ENCODE data around the gene DPP7.

DPP7 gene

DNA sequence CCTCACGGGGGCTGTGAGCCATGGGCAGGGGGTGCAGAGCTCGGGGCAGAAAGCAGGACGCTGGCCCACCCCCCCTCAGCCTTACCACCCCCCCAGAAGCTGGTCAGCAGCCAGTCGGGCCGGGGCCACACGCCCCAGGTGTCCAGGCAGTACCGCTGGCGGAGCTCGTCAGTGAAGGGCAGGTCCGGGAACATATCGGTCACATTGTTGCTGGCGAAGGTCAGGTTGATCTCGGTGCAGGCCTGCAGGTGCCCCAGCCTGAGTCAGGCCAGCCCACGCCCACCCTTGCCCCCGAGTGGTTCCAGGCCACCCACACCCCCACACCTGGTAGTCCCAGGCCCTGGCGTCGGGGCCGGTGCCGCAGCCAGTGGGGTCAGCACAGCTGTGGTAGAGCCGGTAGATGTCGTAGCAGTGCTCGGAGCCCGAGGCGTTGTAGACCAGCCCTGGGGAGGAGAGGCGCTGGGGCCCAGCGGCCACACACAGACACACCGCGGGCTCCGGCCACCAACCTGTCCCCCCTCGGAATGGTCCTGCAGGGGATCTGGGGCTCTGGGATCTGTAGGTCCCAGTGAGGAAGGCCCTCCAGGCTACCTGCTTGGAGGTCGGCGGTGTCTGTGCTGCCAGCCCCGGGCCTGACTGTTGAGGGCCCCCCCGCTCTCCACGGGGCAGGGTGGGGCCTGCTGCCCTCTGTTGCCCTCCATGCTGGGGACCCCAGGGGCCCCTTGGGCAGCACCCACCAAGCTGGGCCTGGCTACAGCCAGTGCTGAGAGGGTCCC, 2.6 kb downstream of the DPP7 start:
- DNase-seq (ENCODE audit: low read depth), result no peak

DNA sequence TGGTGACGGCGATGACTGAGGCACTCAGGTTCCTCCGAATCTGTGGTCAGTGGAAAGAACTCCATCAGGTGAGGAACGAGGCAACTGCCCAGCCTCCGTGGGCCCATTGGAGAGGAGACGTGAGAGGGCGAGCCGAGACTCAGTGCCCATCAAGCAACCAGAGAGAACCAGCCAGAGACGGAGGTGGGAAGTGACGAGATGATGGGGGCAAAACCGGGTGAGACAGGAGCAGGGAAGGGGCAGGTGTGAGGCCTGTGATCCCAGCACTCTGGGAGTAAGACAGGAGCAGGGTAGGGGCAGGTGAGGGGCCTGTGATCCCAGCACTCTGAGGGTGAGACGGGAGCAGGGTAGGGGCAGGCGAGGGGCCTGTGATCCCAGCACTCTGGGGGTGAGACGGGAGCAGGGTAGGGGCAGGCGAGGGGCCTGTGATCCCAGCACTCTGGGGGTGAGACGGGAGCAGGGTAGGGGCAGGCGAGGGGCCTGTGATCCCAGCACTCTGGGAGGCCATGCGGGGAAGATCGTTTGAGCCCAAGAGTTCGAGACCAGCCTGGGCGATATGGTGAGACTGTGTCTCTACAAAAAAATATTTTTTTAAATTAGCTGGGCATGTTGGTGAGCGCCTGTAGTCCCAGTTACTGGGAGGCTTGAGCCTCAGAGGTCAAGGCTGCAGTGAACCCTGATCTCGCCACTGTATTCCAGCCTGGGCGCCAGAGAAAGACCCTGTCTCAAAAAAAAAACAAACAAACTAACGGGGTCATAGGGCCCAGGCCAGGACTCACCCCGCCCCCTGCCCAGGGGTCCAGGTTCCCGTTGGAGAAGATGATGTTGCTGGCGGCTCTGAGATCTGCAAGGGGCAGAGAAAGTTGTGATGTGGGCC, 3.4 kb downstream of the DPP7 start:
- no peak for DNase-seq (ENCODE audit: low read depth)

DNA sequence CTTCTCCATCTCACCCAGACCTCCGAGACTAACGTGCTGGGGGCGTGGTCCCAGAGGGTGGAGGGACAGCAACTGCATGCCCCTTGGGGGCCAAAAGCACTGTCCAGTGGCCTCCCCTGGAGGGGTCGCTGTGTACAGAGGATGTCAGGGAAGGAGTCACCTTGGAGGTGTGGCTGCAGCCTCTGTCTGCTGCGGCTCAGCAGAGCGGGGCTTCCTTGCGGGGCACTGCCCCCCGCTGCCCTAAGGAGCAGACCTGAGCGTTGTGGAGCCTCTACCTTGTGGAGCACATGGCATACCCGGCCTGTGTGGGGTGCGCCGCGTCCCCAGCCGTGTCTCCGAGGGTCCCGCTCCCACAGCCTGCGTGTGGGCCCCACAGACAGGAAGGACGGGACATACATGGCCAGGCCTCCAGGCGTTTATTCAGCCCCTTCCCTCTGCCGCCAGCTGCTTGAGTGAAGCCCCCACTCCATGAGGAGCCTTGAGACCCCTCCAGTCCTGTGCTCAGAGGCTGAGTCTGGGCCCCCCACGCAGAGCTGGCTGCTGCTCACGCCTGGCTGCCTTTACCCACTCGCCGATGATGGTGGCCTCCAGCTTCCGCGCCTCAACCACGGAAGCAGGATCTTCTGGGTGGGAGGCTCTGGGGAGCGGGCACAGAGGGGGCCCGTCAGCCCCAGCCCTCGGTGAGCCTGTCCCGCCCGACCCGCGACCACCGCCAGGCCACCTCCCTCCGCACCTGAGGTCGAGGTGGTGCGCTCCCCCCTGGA, 4.2 kb downstream of the DPP7 start:
- no peak for DNase-seq (ENCODE audit: low read depth)

DNA sequence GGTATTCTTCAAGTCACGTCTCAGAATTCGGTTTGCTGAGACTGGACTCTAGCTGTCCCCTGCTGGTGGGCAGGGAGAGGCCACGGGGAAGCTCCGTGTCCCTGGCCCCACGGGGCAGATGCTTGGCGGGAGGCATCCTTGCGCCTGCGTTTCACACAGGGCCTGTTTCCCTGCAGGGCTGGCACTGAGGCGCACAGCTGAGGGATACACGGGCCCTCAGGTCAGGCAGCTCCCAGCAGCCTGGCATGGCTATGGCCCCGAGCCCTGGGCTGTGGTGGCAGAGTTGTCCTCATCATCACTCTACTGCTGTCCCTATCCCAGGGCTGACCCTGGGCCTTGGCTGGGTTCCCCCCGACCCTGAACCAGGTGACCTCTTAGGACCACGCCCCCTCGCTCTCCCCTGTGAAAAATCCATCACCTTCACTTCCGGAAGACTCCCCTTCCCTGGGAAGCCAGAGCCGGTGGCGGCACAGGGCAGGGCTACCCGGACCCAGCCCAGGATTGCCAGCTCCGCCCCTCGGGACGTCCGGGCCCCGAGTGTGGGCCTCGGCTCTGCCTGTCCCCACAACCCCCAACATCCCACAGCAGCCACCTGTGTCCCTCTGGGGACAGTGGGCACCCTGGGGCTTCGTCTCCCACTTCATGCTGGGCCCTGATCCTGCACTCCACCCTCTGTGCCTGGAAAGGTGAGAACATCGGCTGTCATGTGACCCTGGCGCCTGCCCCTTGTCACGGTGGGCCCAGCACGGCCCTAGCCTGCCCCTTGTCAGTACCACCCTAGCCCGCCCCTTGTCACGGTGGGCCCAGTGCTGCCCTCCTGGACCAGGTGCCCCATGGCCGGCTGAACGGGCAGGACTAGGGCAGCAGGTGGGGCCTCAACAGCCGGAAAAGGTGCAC, 5.0 kb downstream of the DPP7 start:
- DNase-seq (ENCODE audit: low read depth), result no peak

DNA sequence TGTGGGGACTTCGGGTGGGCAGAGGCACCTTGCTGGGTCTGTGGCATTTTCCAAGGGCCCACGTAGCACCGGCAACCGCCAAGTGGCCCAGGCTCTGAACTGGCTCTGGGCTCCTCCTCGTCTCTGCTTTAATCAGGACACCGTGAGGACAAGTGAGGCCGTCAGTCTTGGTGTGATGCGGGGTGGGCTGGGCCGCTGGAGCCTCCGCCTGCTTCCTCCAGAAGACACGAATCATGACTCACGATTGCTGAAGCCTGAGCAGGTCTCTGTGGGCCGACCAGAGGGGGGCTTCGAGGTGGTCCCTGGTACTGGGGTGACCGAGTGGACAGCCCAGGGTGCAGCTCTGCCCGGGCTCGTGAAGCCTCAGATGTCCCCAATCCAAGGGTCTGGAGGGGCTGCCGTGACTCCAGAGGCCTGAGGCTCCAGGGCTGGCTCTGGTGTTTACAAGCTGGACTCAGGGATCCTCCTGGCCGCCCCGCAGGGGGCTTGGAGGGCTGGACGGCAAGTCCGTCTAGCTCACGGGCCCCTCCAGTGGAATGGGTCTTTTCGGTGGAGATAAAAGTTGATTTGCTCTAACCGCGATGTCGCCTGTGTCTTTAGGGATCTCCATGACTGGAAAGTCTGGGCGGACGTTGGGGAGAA, 5.8 kb downstream of the DPP7 start:
- no peak for DNase-seq (ENCODE audit: low read depth)

DNA sequence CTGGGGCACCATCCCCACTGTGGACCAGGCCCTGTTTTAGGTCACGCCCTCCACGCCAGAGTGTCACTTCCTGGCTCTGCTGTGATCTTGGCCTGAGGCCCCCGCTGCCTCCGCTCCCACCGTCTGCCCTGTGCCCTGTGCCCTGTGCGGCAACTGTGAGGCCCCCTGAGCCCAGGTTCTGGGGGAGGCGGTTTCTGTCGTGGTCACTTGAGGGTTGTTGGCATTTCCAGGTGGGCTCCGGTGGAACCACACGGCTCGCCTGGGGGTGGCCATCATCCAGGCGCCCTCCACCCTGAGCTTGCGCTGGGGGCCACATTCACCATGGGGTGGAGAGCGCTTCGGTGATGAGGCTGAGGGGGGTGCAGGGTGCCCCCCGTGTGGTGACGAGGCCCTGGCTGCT, 6.6 kb downstream of the DPP7 start:
- DNase-seq (ENCODE audit: low read depth), result no peak

DNA sequence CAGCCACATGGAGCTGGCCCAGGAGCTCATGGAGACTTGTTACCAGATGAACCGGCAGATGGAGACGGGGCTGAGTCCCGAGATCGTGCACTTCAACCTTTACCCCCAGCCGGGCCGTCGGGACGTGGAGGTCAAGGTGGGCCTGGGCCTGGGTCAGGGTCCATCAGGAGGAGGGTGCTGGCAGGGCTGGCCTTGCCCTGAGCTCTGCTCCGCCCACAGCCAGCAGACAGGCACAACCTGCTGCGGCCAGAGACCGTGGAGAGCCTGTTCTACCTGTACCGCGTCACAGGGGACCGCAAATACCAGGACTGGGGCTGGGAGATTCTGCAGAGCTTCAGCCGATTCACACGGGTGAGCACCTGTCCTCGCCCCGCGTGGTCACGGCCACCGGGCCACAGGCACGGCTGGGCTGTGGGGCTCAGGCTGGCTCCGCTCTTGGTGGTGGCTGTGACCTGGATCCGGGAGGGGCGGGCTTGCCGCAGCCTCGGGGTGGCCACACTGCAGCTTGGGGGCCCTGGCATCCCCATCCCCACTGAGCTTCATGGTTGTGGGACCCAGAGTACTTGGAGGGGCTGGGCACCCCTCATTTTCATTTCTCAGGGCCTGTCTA, 7.1 kb downstream of the DPP7 start:
- no peak for DNase-seq (ENCODE audit: low read depth)

DNA sequence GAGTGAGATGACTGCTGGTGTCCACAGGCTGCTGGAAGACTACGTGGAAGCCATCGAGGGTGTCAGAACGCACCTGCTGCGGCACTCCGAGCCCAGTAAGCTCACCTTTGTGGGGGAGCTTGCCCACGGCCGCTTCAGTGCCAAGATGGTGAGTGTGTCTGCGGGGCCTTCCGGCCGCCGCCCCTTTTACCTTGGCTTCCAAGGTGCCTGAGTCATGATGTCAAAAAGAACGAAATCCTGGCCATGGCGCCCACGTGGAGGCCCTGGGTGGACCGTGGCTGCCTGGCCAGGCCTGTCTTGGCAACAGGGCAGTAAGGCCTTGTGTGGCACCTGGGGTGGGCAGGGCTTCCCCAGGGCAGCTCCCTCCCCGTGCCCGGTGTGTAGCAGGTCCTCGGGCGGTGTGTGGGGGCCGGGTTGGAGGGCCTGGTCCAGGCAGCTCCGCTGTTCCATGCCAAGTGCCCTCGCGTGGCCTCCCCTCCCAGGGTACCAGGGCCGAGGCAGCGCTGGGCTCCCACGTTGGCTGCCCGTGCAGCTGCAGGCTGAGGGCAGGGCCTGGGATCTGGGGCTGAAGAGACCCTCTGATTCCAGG, 7.8 kb downstream of the DPP7 start:
- DNase-seq (ENCODE audit: low read depth), result no peak

DNA sequence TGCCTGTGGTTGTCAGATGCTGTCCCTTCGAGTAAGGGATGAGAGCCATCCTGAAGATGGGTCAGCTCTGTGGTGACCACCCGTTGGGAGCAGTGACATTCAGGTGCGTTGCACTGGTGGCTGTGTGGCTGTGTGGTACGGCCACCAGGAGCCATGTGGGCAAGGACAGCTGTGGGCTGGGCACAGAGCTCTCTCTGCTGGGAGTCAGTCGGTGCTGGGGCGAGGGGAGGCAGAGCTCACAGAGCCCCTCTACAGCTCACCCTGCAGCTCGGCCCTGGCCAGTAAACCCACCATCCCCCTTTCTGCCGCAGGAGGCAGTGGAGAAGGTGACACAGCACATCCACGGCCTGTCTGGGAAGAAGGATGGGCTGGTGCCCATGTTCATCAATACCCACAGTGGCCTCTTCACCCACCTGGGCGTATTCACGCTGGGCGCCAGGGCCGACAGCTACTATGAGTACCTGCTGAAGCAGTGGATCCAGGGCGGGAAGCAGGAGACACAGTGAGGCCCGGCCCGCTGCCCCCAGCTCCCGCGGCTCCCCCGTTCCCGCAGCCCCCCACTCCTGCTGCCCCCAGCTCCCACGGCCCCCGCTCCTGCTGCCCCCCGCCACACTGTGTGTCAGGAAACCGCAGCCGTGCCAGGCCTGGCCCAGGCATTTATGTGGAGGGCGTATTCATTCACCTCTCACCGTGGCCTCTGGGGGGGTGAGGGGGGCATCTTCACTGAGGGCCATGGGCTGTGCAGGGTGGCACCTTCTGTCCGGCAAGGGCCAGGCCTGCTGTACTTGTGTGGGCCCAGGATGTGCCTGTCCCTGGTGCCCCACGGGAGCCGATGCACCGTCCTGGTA, 8.5 kb downstream of the DPP7 start:
- no peak for DNase-seq (ENCODE audit: low read depth)

DNA sequence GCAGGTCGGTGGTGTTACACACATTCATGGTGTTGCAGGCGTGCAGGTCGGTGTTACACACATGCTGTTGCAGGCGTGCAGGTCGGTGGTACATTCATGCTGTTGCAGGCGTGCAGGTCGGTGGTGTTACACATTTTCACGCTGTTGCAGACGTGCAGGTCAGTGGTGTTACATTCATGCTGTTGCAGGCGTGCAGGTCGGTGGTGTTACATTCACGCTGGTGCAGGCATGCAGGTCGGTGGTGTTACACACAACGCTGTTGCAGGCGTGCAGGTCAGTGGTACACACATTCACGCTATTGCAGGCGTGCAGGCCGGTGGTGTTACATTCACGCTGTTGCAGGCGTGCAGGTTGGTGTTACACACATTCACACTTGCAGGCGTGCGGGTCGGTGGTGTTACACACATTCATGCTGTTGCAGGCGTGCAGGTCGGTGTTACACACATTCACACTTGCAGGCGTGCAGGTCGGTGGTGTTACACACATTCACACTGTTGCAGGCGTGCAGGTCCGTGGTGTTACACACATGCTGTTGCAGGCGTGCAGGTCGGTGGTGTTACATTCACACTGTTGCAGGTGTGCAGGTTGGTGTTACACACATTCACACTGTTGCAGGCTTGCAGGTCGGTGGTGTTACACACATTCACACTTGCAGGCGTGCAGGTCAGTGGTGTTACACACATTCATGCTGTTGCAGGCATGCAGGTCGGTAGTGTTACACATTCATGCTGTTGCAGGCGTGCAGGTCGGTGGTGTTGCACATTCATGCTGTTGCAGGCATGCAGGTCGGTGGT, 11.1 kb downstream of the DPP7 start:
- no peak for DNase-seq (ENCODE audit: low read depth)

DNA sequence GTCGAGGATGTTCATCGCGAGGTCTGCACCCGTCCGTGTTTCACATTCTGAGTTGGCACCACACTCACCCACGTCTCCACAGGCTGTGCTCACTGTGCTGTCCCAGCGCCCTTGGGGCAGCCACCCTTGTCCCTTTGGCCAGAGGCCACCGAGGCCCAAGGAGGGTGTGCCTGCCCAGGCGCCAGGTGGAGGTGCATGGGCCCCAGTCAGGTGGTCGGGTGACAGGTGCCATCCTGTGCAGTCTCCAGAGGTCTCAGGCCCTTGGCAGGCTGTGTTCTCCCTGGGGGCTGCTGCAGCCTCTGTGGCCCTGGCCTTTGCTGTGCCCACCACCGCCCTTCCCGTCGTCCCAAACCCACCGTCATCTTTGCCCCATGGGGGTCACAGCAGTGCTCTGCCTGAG, 15.3 kb downstream of the DPP7 start:
- no peak for DNase-seq (ENCODE audit: low read depth)

DNA sequence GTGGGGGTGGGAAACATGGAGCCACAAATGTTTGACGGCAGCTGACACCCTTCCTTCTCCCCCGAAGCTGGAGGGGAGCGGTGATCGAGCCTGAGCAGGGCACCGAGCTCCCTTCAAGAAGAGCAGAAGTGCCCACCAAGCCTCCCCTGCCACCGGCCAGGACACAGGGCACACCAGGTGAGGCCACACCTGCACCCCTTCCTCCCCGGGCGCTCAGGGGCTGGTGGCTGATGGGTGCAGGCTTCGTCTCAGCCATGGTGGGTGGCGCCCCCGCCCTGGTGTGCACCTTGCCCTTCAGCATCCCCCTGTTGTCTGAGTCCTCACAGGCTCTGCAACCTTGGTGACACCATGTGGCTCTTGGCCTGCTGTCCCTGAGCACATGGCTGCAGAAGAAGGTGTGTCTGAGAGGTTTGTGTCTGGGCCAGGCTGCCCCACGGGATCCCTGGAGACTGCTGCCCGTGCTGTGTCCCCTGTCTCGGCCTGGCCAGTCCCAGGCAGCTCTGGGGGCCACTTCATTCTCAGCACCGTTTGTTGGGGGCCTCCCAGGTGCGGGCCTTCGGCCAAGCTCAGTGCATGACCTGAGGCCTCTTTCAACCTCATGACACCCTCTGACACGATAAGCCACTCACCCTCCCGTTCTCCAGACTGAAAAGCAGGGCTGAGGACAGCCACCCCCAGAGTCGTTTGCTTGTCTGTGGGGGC, 16.6 kb downstream of the DPP7 start:
- no peak for DNase-seq (ENCODE audit: low read depth)

DNA sequence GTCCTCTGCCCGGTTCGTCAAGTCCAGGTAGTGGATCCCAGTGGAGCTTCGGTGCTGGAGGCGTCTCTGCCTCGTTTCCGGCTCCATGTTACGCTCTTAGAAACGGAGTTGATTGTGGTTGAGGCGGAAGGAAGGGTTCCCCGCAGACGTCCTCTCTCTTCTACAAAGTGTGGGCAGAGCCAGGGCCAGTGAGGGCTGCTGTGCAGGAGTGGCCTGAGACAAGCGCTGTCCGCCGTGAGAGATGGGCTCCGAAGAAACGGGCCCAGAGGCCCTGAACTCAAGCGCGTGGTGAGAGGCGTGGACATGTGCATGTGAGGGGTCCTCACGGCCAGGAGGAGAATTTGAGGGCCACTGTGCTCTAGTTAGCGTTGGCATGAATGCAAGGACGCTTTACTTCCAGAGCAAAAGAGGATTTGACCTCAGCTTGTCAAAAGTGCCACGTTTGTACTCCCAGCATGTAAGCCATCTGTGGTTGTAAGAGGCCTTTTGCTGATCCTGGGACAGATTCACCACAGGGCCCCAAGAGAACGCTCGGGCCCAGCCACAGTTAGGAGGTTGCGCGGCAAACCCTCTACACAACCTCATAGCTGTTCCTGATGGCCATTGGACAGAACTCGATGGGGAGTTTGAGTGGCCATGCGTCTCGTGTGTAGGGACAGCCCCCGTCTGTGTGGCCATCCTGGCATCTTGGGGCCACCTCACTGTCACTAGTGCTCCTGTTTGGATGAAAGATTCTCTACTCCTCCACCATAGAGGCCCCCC, 17.6 kb downstream of the DPP7 start:
- no peak for DNase-seq (ENCODE audit: low read depth)

DNA sequence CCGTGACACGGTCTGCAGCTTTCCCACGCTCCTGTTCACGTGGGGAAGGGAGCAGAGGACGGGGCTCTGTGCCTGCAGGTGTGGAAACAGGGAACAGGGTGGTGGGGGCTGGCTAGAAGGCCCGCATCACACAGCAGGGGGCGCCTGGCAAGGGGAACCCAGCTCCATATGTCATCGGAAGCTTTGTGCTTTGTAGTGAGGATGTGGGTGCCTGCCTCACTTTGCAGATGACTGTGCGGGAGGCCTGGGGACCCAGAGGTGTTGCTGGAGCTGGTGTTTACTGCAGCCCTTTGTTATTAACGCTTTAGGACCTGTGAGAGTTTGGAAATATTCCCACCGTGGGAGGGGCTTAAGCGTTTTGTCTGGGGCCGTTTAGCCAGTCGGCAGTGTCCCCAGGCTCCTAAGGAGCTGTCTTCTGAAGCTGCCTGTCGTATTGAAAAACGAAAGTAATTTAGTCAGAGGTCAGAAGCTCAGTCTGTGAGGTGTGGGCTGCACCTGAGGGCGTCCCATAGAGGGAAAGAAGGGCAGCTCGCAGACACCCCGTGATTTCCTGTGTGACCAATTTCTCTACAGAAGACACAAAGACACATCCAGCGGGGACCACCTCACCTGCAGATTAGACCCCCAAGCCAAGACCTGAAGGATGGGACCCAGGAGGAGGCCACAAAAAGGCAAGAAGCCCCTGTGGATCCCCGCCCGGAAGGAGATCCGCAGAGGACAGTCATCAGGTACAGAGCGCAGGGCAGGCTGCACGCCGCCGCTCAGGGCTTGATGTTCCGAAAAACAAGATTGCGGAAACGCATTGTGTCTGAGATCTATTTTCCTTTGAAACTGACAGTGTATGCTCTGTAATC, 18.6 kb downstream of the DPP7 start:
- peak; percentile 78 for DNase-seq (ENCODE audit: low read depth)

DNA sequence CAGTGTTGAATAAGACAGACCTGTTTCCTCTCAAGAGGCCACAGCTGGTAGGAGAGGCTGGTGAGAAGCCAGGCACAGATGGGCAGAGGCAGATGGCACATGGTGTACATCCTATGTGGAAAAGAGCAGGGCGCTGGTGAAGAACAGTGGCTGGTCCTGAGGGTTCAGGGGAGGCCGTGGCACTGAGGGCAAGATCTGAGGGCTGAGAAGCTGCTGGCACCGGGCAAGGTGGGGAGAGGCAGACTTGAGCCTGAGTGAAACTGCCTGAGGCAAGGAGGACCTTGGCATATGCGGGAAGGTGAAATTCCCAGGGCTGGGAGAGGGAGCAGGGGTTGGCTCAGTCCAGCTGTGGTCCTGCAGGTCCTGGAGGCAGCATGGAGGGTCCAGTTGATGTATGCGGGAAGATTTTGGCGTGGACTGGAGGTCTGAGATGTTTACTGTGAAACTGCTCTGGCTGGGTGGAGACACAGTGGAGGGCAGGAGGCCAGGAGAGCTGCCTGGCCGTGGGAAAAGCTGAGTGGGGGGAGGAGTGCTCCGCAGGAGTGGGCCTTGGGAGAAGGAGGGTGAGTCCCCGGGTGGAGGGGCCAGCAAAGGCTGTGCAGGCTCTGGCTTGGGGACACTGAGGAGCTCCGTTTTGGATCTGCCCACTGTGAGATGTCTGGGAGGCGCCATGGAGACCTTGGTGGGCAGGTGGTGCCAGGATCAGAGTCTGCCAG, 25.1 kb downstream of the DPP7 start:
- DNase-seq (ENCODE audit: low read depth), result no peak
